ENCODE data around the gene UBE2D1. TPM values are rescaled to one million over a fixed set of nuclear protein-coding genes. Genes with fewer than 3 reads are reported as not detected.
A peak's percentile ranks its signal among the peaks of the same experiment; 100 is the strongest.

UBE2D1 gene
- total and polyA plus RNA-seq, 2 of the 13 experiments (the other 11 are each of a cell fraction or from before 2014, with no cell fraction given), result 6.2 to 13.8 TPM

GRCh38 chr10:58384999-58385783, 50.4 kb downstream of the UBE2D1 start, which contains the start of gene TFAM (continued):
- TF ChIP-seq TMF1 (CRISPR knock-in tag; IDR thresholded peaks at IDR 0.05; ENCODE audit: low read depth) (peak; percentile 87; the same call in 1 of the 2 replicates), STAG1 (CRISPR knock-in tag; IDR thresholded peaks at IDR 0.05) (peak; percentile 78), ZNF574 (CRISPR knock-in tag; IDR thresholded peaks at IDR 0.05) (peak; percentile 72), ZNF263 (CRISPR knock-in tag; IDR thresholded peaks at IDR 0.05) (no peak), PAXIP1 (CRISPR knock-in tag; conservative IDR thresholded peaks at IDR 0.05) (peak; percentile 51), ETV6 (CRISPR knock-in tag; conservative IDR thresholded peaks at IDR 0.05) (no peak), TFDP2 (CRISPR knock-in tag; IDR thresholded peaks at IDR 0.05) (peak; percentile 68; the same call in 1 of the 2 replicates), GPN1 (CRISPR knock-in tag; IDR thresholded peaks at IDR 0.05; ENCODE audit: borderline replicate concordance) (peak; percentile 57; the same call in 1 of the 2 replicates), ZNF749 (CRISPR knock-in tag; IDR thresholded peaks at IDR 0.05; ENCODE audit: borderline replicate concordance) (no peak), E2F5 (CRISPR knock-in tag; conservative IDR thresholded peaks at IDR 0.05) (no peak), MXD3 (CRISPR knock-in tag; IDR thresholded peaks at IDR 0.05) (peak; percentile 64; the same call in 1 of the 2 replicates), ZNF280B (CRISPR knock-in tag; IDR thresholded peaks at IDR 0.05; ENCODE audit: borderline replicate concordance) (peak; percentile 76; the same call in 1 of the 2 replicates), ZNF816 (CRISPR knock-in tag; IDR thresholded peaks at IDR 0.05; ENCODE audit: borderline replicate concordance) (peak; percentile 89; the same call in 1 of the 2 replicates), ATF4 (CRISPR knock-in tag; IDR thresholded peaks at IDR 0.05) (peak in 1 of 2 experiments; percentile 83; a peak in 2 of 4 replicates)

Data from HepG2 (cell line).